Left kidney (tissue), 2 donors: ENCODE data around the gene CBLB. TPM values are rescaled to one million over a fixed set of nuclear protein-coding genes. Genes with fewer than 3 reads are reported as not detected.

ENCODE experiments used
- DNase-seq: peaks from one replicate; pipeline ENCODE4 v3.0.0-alpha.2; 2013
- polyA plus RNA-seq: library from polyadenylated mRNA; unstranded; fragments of 120-200 nt; gene quantifications from one replicate; pipeline ENCODE4 v1.2.1, GENCODE V29; 2013; ENCODE audit not compliant: insufficient read length

The CBLB gene
- polyA plus RNA-seq, 1 donor: 64.4 TPM

DNA sequence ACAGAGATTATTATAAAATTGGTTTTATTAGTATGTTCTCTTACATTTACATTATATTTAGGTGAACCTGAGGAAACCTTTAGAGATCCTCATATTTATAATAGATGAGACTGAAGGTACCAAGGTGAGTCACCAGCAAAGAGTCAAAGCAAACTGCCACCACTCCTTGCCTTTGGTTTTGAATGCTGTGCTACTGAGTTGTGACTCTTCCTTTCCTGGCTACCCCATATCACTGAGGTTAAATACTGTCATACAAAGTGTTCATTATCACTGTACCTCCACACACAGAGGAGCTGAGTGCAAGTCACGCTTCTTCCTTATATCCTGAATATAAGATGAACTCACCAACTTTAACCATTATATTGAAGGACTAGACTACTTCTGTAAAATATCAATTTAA, 168.2 kb downstream of the CBLB start:
- no peak for DNase-seq

- DNase-seq: no peak
Measured at GRCh38 chr3:105691633-105692032, 177.2 kb downstream of the CBLB start.

- DNase-seq: no peak
Measured at GRCh38 chr3:105691053-105691452, 177.8 kb downstream of the CBLB start.

DNA sequence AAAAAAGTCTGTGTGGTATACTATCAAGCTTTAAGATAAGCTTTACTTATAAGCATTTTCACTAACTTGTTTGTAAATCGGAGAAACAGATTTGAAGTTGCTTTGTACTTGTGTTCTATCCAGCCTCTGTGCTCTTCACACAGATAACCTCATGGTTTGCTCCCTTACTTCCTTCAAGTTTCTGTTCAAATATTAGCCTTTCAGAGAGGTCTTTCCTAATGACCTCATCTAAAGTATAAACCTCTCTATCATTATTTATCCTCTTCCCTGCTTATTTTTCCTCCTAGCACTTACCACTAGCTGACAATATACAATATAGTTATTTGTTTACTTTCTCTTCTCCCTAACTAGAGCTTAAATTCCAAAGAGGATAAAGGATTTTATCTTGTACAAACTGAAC, 180.0 kb downstream of the CBLB start:
- no peak for DNase-seq

GRCh38 chr3:105686278-105686897, 182.4 kb downstream of the CBLB start:
- no peak for DNase-seq

GRCh38 chr3:105679951-105680350, 188.9 kb downstream of the CBLB start:
- DNase-seq: no peak

- DNase-seq: no peak
Measured at GRCh38 chr3:105678017-105678416, 190.8 kb downstream of the CBLB start.

- no peak for DNase-seq
Measured at GRCh38 chr3:105676621-105677300, 192.1 kb downstream of the CBLB start.

GRCh38 chr3:105674437-105675065, 194.3 kb downstream of the CBLB start:
- no peak for DNase-seq

DNA sequence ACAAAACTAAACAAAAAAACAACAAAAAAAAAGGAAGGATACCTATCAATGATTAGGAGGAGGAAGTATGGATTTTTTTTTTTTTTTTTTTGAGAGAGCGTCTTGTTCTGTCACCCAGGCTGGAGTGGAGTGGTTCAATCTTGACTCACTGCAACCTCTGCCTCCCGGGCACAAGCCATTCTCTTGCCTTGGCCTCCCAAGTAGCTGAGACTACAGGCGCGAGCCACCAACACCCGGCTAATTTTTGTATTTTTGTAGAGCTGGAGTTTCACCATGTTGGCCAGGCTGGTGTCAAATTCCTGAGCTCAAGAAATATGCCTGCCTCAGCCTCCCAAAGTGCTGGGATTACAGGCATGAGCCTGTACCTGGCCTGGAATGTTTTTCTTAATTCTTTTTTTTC, 195.8 kb downstream of the CBLB start:
- no peak for DNase-seq

GRCh38 chr3:105662306-105662705, 206.5 kb downstream of the CBLB start:
- no peak for DNase-seq

GRCh38 chr3:105661461-105661860, 207.4 kb downstream of the CBLB start:
- DNase-seq: no peak

- DNase-seq: no peak
Measured at GRCh38 chr3:105656651-105657504, 211.9 kb downstream of the CBLB start.

DNA sequence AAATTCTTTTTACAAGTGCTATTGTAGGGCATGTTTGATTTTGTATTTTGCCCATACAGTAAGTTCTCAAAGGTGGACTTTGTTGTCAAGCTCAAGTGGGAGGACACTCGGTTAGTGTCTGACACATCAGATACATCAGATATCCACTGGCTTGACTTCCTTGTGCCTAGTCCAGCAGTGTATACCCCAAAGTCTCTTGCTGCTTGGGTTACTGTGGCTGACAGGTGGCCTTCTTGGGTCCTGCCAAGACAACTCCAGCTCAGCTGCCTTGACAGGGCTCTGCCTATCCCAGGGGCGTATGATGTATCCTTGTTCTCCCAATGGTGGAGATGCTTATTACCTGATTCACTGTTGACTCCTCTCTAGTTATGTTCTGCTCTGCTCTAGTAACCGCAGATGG, 214.9 kb downstream of the CBLB start:
- DNase-seq: no peak

DNA sequence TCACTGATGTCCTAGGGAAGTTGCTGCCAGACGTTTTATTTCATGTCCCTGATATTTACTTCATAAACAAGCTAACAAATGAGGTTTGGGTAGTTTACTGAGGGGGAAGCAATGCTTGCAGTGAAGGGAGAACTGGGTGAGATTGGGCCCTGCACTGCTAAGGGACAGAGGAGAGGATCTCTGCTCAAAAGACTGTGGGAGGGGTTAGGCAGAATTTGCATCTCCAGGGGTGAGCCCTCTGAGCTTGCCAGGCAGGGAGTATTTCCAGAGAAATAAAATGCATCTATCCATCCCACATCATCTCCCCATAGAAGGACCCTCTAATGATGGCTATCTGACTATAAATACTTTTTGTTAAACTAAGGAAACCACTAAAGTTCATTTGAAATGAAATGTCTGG, 215.6 kb downstream of the CBLB start:
- DNase-seq: no peak

- no peak for DNase-seq
Measured at GRCh38 chr3:105649480-105649879, 219.3 kb downstream of the CBLB start.

DNA sequence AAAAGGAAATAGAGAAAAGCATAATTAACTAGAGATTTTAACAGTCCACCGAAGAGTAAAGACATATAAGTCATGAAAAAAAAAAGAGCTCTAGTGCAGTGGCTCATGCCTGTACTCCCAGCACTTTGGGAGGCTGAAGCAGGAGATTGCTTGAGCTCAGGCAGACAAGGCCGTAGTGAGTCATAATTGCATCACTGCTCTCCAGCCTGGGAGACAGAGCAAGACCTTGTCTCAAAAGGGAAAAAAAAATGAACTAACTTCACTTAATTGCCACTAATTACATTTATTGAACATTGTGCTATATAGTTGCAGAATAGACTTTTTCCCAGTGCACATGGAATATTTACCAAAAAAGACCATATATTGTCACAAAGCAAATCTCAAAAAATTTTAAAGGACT, 221.8 kb downstream of the CBLB start:
- no peak for DNase-seq

- no peak for DNase-seq
Measured at GRCh38 chr3:105639131-105639530, 229.7 kb downstream of the CBLB start.

GRCh38 chr3:105634708-105635107, 234.1 kb downstream of the CBLB start:
- DNase-seq: no peak

DNA sequence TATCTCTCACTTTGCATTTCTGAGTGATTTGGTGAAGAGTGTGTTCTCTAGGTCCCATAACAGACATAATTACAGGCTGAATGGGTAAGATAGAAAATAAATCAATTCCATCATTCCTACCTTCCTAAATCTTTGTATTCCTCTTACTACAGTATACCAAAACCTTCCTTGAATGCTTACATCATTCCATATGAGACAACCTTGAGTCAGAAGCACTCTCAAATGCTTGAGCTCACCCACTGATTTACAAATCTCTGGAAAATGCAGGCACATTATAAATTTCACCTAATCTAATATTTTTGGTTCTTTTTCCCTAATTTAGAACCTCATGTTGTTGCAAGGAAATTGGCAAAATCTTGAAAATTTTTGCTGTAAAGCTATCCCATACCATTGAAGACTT, 239.1 kb downstream of the CBLB start:
- DNase-seq: no peak

GRCh38 chr3:105626739-105627138, 242.1 kb downstream of the CBLB start:
- DNase-seq: no peak

DNA sequence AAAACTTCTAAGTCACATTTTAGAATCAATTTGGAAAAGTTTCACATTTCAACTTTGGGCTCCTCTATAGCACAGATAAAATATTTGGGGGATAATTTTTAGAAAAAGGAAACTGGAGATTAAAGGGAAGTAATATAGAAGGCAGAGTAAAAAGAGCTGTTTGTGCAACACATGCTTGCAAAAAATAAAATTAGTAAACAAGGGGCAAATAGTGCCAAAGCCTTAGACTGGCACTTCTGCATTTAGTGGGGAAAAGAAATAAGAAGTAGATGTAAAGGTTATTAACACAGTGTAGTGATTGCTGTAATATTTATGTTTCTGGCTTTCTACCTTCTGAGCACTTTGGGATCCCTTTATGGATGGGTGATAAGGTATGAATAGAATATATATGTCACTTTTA, 246.6 kb downstream of the CBLB start:
- no peak for DNase-seq

GRCh38 chr3:105620236-105620635, 248.6 kb downstream of the CBLB start:
- no peak for DNase-seq
